Type B pancreatic cell (in vitro differentiated cells): ENCODE data around the gene CFAP73. TPM values are rescaled to one million over a fixed set of nuclear protein-coding genes. Genes with fewer than 3 reads are reported as not detected.

Source experiments
- DNase-seq: peaks from one replicate; pipeline ENCODE4 v3.0.0; 2021; ENCODE audit warnings: mixed read lengths; ENCODE audit not compliant: unreplicated experiment; ENCODE audit errors: extremely low spot score
- H3K27ac Mint-ChIP-seq: 2 replicates; pipeline ENCODE4 v1.8.0; 2021; ENCODE audit warnings: mild to moderate bottlenecking, mixed read lengths
- H3K27me3 Mint-ChIP-seq: 2 replicates; pipeline ENCODE4 v1.8.0; 2021; ENCODE audit warnings: mixed read lengths
- H3K36me3 Mint-ChIP-seq: 2 replicates; pipeline ENCODE4 v1.8.0; 2021; ENCODE audit warnings: mixed read lengths
- H3K4me1 Mint-ChIP-seq: one replicate; pipeline ENCODE4 v1.8.0; 2021; ENCODE audit warnings: mixed read lengths; ENCODE audit not compliant: unreplicated experiment
- H3K4me3 Mint-ChIP-seq: 2 replicates; pipeline ENCODE4 v1.8.0; 2021; ENCODE audit warnings: mild to moderate bottlenecking, mixed read lengths
- H3K9me3 Mint-ChIP-seq: 2 replicates; pipeline ENCODE4 v1.8.0; 2021; ENCODE audit warnings: mixed read lengths
- total RNA-seq: library from RNA; stranded (reverse); gene quantifications from 2 replicates; pipeline ENCODE4 v1.2.1, GENCODE V29; 2021; ENCODE audit warnings: low replicate concordance
- TF ChIP-seq, protein P1 (sequence below): fragments of 200-600 bp; sonication (generic); conservative IDR thresholded peaks from 2 replicates; pipeline ENCODE4 v1.5.0; 2021; ENCODE audit warnings: antibody characterized with exemption, mild to moderate bottlenecking

The CFAP73 gene
- total RNA-seq, 1 donor from 2014 or later: 0.27 TPM

DNA sequence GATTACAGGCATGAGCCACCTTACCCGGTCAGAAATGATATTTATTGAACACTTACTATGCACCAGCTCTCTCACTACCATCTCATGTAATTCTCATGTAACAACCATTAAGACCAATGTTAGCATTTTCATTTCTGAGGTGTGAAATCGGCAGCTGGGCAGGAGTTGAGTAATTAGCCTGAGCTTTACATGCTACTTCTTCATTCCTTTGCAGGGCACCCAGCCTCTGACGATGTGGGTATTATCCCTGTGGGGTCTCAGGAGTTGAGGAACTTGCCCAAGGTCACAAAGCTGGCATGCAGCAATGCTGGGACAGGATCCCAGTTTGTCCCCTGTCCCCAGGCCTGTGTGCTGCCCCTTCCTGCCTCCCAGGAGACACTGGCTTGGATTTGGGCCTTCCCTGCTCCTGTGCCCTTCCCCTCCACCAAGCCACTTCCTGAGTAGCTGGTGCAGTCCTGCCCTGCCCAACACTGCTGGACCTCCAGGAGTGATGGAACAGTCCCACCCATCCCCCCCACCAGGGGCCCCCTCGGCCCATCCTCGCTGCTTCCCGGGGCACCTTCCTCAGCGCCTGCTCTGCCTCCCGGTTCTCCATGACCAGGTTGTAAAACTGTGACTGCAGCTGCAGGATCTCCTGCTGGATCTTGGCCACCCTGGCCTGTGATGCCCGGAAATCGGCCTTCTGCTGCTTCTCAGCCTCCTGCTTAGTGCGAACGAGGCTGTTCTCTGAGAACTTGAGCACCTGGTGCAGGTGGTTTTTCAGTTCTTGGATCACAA lies 50.7 kb downstream of the CFAP73 start:
- no peak overlapping the region for H3K27ac Mint-ChIP-seq
- TF ChIP-seq, protein P1, sequence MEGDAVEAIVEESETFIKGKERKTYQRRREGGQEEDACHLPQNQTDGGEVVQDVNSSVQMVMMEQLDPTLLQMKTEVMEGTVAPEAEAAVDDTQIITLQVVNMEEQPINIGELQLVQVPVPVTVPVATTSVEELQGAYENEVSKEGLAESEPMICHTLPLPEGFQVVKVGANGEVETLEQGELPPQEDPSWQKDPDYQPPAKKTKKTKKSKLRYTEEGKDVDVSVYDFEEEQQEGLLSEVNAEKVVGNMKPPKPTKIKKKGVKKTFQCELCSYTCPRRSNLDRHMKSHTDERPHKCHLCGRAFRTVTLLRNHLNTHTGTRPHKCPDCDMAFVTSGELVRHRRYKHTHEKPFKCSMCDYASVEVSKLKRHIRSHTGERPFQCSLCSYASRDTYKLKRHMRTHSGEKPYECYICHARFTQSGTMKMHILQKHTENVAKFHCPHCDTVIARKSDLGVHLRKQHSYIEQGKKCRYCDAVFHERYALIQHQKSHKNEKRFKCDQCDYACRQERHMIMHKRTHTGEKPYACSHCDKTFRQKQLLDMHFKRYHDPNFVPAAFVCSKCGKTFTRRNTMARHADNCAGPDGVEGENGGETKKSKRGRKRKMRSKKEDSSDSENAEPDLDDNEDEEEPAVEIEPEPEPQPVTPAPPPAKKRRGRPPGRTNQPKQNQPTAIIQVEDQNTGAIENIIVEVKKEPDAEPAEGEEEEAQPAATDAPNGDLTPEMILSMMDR: no peak
- no peak overlapping the region for H3K4me3 Mint-ChIP-seq
- no peak for DNase-seq
- H3K9me3 Mint-ChIP-seq: no peaks in the 10 kb centered on the region
- no peaks in the 10 kb centered on the region for H3K27me3 Mint-ChIP-seq
- peaks cover 6% of the 10 kb centered on the region for H3K4me1 Mint-ChIP-seq
- H3K36me3 Mint-ChIP-seq: no peaks in the 10 kb centered on the region

DNA sequence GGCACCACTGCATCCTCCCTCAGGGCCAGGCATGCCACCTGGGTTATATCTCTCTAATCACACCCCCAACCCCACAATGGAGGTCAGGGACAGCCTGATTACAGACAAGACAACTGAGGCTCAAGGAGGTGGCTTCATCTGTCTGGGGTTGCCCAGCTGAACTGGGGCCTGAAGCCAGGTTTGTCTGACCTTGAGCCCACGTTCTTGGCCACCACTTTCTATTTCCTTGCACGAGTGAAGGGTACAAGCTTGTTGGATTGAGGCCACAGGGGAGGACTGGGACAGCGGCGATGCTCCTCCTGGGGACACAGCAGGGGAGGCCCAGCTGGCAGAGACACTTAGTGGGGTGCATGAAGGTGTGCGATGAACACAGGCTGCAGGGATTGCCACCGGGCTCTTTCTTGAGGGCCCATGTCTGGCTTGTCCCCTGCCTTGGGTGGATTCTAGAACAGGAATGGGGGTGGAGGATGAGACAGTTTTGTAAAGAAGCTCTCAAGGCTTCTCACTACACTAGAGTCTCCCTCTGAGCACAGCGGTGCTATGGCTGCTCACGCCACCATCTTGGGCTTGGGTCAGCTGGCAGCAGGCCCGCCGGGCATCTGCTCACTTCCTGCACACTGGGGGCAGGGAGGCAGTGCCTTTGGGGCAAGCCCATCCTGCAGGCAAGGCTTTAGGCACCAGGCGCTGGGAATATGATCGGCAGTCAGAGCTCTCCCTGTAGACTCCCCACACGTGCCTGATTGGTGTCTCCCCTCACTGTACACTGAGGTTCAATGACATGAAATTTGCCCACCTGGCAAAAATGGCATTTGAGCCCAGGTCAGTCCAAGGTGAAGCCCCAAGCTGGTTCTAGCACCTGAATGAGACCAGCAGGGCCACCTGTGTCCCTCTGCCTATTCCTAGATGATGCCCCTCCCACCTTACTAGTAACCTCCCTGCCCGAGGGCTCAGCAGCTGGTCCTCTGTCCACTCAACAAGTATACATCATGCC lies 52.0 kb downstream of the CFAP73 start:
- TF ChIP-seq, protein P1: no peak
- DNase-seq: no peak
- Mint-ChIP-seq H3K4me3 (no peak overlapping the region), H3K27ac (no peak overlapping the region), H3K36me3 (peaks cover 4% of the 10 kb centered on the region), H3K4me1 (peaks cover 4% of the 10 kb centered on the region), H3K9me3 (peaks cover 4% of the 10 kb centered on the region), H3K27me3 (no peaks in the 10 kb centered on the region)

DNA sequence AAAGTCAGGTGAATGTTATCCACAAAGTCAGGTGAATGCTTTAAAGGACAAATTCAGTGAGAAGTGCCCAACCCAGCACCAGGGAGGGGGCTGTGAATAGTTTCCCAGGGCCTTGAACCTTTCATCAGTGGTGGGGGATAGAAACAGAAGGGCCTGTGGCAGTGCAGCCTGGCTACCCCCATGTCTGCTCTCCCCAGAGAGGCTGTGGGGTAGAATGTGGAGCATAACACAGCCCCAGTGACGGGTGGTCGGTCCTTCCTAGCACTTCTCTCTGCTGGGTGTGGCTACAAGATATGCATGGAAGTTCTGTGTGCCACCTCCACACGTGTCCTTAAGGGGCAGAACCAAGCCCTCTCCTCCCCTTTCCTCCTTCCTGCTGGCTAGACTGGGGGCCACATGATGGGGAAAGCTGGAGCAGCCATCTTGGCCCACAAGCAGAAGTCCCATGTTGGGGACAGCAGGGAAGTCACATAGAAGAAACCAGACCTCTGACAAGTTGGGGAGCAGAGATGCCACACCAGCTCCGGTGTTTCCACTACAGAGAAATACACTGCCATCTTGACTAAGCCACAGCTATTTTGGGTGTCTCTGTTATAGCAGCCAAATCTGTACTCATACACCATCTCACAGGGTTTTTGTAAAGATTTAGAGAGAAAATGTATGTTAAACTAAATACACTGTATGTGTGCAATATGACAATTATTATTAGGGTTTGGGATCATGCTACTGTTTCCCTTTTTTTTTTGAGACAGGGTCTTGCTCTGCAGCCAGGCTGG lies 53.0 kb downstream of the CFAP73 start:
- Mint-ChIP-seq H3K36me3 (peaks cover 8% of the 10 kb centered on the region), H3K27ac (no peak overlapping the region), H3K4me1 (peaks cover 4% of the 10 kb centered on the region), H3K9me3 (peaks cover 5% of the 10 kb centered on the region), H3K4me3 (no peak overlapping the region), H3K27me3 (no peaks in the 10 kb centered on the region)
- TF ChIP-seq, protein P1: no peak
- DNase-seq: no peak

DNA sequence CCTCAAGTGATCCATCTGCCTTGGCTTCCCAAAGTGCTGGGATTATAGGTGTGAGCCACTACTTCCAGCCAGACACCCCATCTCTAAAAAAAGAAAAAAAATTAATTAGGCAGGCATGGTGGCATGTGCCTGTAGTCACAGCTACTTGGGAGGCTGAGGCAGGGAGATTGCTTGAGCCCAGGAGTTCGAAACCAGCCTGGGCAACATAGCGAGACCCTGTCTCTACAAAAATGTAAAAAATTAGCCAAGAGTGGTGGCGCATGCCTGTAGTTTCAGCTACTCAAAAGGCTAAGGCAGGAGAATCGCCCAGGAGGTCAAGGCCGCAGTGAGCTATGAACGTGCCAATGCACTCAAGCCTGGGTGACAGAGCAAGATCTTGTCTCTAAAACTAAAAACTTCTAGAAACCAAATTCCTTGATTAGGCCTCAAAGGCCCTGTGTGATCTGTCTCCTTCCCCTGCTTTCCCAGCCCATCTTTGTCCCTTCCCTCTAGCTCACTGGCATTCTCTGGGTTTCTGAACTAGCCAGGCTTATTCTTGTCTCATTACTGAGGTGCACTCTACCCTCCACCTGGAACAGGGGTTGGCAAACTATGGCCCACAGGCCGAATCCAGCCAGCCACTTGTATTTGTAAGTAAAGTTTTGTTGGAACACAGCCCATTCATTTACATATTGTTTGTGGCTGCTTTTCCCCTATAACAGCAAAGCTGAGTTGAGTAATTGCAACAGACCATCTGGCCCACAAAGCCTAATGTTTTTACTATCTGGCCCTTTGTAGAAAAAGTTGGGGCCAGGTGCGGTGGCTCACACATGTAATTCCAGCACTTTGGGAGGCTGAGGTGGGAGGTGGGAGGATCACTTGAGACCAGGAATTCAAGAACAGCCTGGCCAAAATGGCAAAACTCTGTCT lies 54.6 kb downstream of the CFAP73 start:
- H3K4me3 Mint-ChIP-seq: no peak overlapping the region
- peaks cover 5% of the 10 kb centered on the region for H3K9me3 Mint-ChIP-seq
- H3K4me1 Mint-ChIP-seq: peaks cover 4% of the 10 kb centered on the region
- DNase-seq: no peak
- no peaks in the 10 kb centered on the region for H3K27me3 Mint-ChIP-seq
- TF ChIP-seq, protein P1: no peak
- peaks cover 9% of the 10 kb centered on the region for H3K36me3 Mint-ChIP-seq
- peak overlapping the region; percentile 46 for H3K27ac Mint-ChIP-seq
